SK-N-SH (cell line): ENCODE data around the gene MANEAL.

Experiments
- CTCF ChIP-seq: fragments of 200-600 bp; sonication (generic); IDR thresholded peaks from 2 replicates; pipeline ENCODE4 v1.6.1; 2017; ENCODE audit warnings: antibody characterized with exemption, mild to moderate bottlenecking, moderate library complexity
- EZH2phosphoT487 ChIP-seq: fragments of 200-600 bp; sonication (generic); IDR thresholded peaks from 2 replicates; pipeline ENCODE4 v1.6.1; 2017; ENCODE audit warnings: low read depth, mixed run types, mild to moderate bottlenecking, antibody characterized with exemption, moderate library complexity, borderline replicate concordance
- MAX ChIP-seq: IDR thresholded peaks from 2 replicates; pipeline ENCODE4 v1.4.0; 2012; ENCODE audit warnings: low read depth
- PBX3 ChIP-seq: IDR thresholded peaks from 2 replicates; pipeline ENCODE4; 2012
- RAD21 ChIP-seq: IDR thresholded peaks from 2 replicates; pipeline ENCODE4 v1.6.1; 2012; ENCODE audit warnings: mild to moderate bottlenecking, low read length
- RCOR1 ChIP-seq: fragments of 150-350 bp; IDR thresholded peaks from 2 replicates; pipeline ENCODE4 v1.6.1; 2017; ENCODE audit warnings: antibody characterized with exemption, low read length
- RXRA ChIP-seq: IDR thresholded peaks from 2 replicates; pipeline ENCODE4 v1.4.0; 2012; ENCODE audit warnings: low read depth, mild to moderate bottlenecking, borderline replicate concordance
- SMC3 ChIP-seq: IDR thresholded peaks from 2 replicates; pipeline ENCODE4 v1.6.1; 2012; ENCODE audit warnings: low read depth, low read length, improper control_type of control experiment
- TEAD4 ChIP-seq: IDR thresholded peaks from 2 replicates; pipeline ENCODE4 v1.4.0; 2012; ENCODE audit warnings: mild to moderate bottlenecking, borderline replicate concordance; ENCODE audit not compliant: insufficient read depth
- USF2 ChIP-seq: fragments of 150-350 bp; IDR thresholded peaks from 2 replicates; pipeline ENCODE4 v1.6.1; 2017; ENCODE audit warnings: antibody characterized with exemption, low read length, low read depth, borderline replicate concordance
- ZBTB33 ChIP-seq: IDR thresholded peaks from 2 replicates; pipeline ENCODE4 v1.4.0; 2012; ENCODE audit warnings: low read depth, borderline replicate concordance

- TF ChIP-seq CTCF (no peak), RCOR1 (no peak), RAD21 (no peak), TEAD4 (no peak), RXRA (no peak), ZBTB33 (no peak), MAX (no peak), PBX3 (no peak), SMC3 (no peak), EZH2phosphoT487 (no peak), USF2 (no peak)
These were observed 48.0 kb downstream of the MANEAL start for GRCh38 chr1:37841652-37842051.
